ENCODE results near the gene RUVBL1. TPM values are rescaled to one million over a fixed set of nuclear protein-coding genes. Genes with fewer than 3 reads are reported as not detected.

Gene RUVBL1
- total RNA-seq: 10 to 100 TPM in 1 of 2 donors, 1 to 10 TPM in 1; 7.5 to 22.1 TPM

- WGBS, 2 donors: 3 to 5% methylated on average over 20 to 44 of the region's 47 CpGs
- Histone ChIP-seq H3K9me3 (no peaks in the 10 kb centered on the region), H3K4me3 (peak within 1 kb of the TSS; percentile 96 to 99), H3K27ac (peak within 1 kb of the TSS; percentile 45 to 79 (median 62)), H3K27me3 (no peaks in the 10 kb centered on the region), H3K4me1 (peaks cover 17% of the 10 kb centered on the region), H3K36me3 (replicated peaks in 1 of 2; ENCODE audit: insufficient read depth in 1 of 2, low read depth in 2 of 2) (no peaks in the 10 kb centered on the region)
- ATAC-seq: peak; percentile 100
- TF ChIP-seq POLR2A (IDR thresholded peaks at IDR 0.05) (peak in 2 of 3 donors; percentile 58 to 65), CTCF (IDR thresholded peaks at IDR 0.05) (peak in 1 of 7 experiments; percentile 6)
- peak; percentile 97 to 98 (median 97) for DNase-seq
- intact Hi-C loops (cut with DNase I): no loop called here
These were observed at the start of gene RUVBL1 for GRCh38 chr3:128123538-128124368. Gene RUVBL1, minus strand, starts transcription at chr3:128123812. Its CDS starts 88 bp downstream, at chr3:128123724.

GRCh38 chr3:128173200-128173599 is 49.6 kb upstream of the RUVBL1 start:
- WGBS, 2 donors: 75 to 89% methylated on average over 8 of the region's 8 CpGs
- no peak for DNase-seq
- Histone ChIP-seq H3K4me1 (no peaks in the 10 kb centered on the region), H3K27ac (no peak overlapping the region), H3K9me3 (no peaks in the 10 kb centered on the region), H3K4me3 (no peak overlapping the region), H3K27me3 (no peaks in the 10 kb centered on the region), H3K36me3 (replicated peaks in 1 of 2; ENCODE audit: insufficient read depth in 1 of 2, low read depth in 2 of 2) (no peaks in the 10 kb centered on the region)
- TF ChIP-seq CTCF (IDR thresholded peaks at IDR 0.05) (no peak), POLR2A (IDR thresholded peaks at IDR 0.05) (no peak)
- intact Hi-C loops (cut with DNase I): no loop called here
- no peak for ATAC-seq

GRCh38 chr3:128170866-128171516 is 47.4 kb upstream of the RUVBL1 start:
- no peak overlapping the region for H3K27ac ChIP-seq
- TF ChIP-seq CTCF (IDR thresholded peaks at IDR 0.05) (peak; percentile 24 to 94 (median 83)), POLR2A (IDR thresholded peaks at IDR 0.05) (no peak)
- peak; percentile 74 for ATAC-seq
- H3K9me3 ChIP-seq: no peaks in the 10 kb centered on the region
- no peak overlapping the region for H3K4me3 ChIP-seq
- no peaks in the 10 kb centered on the region for H3K27me3 ChIP-seq
- DNase-seq: peak; percentile 46 to 71 (median 62)
- H3K36me3 ChIP-seq (replicated peaks in 1 of 2; ENCODE audit: insufficient read depth in 1 of 2, low read depth in 2 of 2): no peaks in the 10 kb centered on the region
- 13 to 16% methylated on average over 5 of the region's 5 CpGs for WGBS, 2 donors
- intact Hi-C loops (cut with DNase I): no loop called here
- no peaks in the 10 kb centered on the region for H3K4me1 ChIP-seq

GRCh38 chr3:128168836-128169235 is 45.2 kb upstream of the RUVBL1 start:
- ATAC-seq (no peak), DNase-seq (no peak)
- Histone ChIP-seq H3K9me3 (no peaks in the 10 kb centered on the region), H3K4me1 (no peaks in the 10 kb centered on the region), H3K27me3 (no peaks in the 10 kb centered on the region), H3K4me3 (no peak overlapping the region), H3K27ac (no peak overlapping the region), H3K36me3 (replicated peaks in 1 of 2; ENCODE audit: insufficient read depth in 1 of 2, low read depth in 2 of 2) (no peaks in the 10 kb centered on the region)
- WGBS, 2 donors: 65 to 75% methylated on average over 4 of the region's 4 CpGs
- TF ChIP-seq POLR2A (IDR thresholded peaks at IDR 0.05): no peak
- no peak for TF ChIP-seq CTCF (IDR thresholded peaks at IDR 0.05)
- intact Hi-C loops (cut with DNase I): no loop called here
